Body of pancreas (tissue), 4 donors: Measurements from ENCODE around the gene ABCG1. TPM values are rescaled to one million over a fixed set of nuclear protein-coding genes. Genes with fewer than 3 reads are reported as not detected.
A peak's percentile ranks its signal among the peaks of the same experiment; 100 is the strongest.

ENCODE experiments used
- ATAC-seq: fragments of 150-250 bp; one replicate; pipeline ENCODE4 v1.9.1; 2016
- DNase-seq, 4 donors: peaks; one replicate each; pipeline ENCODE4 v3.0.0-alpha.2; 2019
- H3K27ac ChIP-seq, 4 donors: fragments of 200-600 bp; sonication (generic); 1 replicate in 3 of 4; 2 replicates in 1 of 4; pipeline versions ENCODE4 v1.5.1 to v1.6.1; 2016 to 2019; ENCODE audit warnings: mild to moderate bottlenecking in 1 of 4, mixed read lengths in 1 of 4, moderate library complexity in 1 of 4
- H3K27me3 ChIP-seq, 2 donors: fragments of 200-600 bp; sonication (generic); one replicate each; pipeline ENCODE4 v1.6.0; 2016; ENCODE audit warnings: mild to moderate bottlenecking in 1 of 2
- H3K36me3 ChIP-seq, 2 donors: fragments of 200-600 bp; sonication (generic); replicated peaks in 1 of 2; 2 replicates each; pipeline ENCODE4 v1.5.1; 2016; ENCODE audit warnings: low read depth in 2 of 2; ENCODE audit not compliant: insufficient read depth in 1 of 2
- H3K4me1 ChIP-seq: fragments of 200-600 bp; sonication (generic); one replicate; pipeline ENCODE4 v1.6.0; 2016
- H3K4me3 ChIP-seq, 2 donors: fragments of 200-600 bp; sonication (generic); 1 replicate in 1 of 2; 2 replicates in 1 of 2; pipeline ENCODE4 v1.5.1; 2016 to 2019
- H3K9me3 ChIP-seq, 3 donors: fragments of 200-600 bp; sonication (generic); 1 replicate in 2 of 3; 2 replicates in 1 of 3; pipeline ENCODE4 v1.5.1; 2016
- CTCF ChIP-seq, 7 experiments: fragments of 450-650 bp in 4 of 7; fragments of 200-600 bp in 3 of 7; sonication (generic) in 3 of 7; IDR thresholded peaks; one replicate each; pipeline ENCODE4 v1.5.1; 2016 to 2019; ENCODE audit warnings: antibody characterized with exemption in 7 of 7
- POLR2A ChIP-seq, 3 donors: fragments of 450-650 bp; IDR thresholded peaks; one replicate each; pipeline ENCODE4 v1.6.1; 2016; ENCODE audit warnings: antibody characterized with exemption in 3 of 3, mild to moderate bottlenecking in 2 of 3
- WGBS, 2 donors: methylation state at CpG; one replicate each; pipeline ENCODE4 v1.1.5; 2017; 5-methylcytosine and 5-hydroxymethylcytosine counted together
- intact Hi-C: fragments of 100-400 bp; cut with DNase I; formaldehyde crosslinking; loops from one replicate; pipeline ENCODE4 v1.15.1; 2023
- total RNA-seq, 2 donors: library from RNA; depleted of rRNA; stranded (reverse); fragments of >200 nt; gene quantifications; one replicate each; pipeline ENCODE4 v1.1.0, GENCODE V29; 2016

ABCG1 gene
- total RNA-seq, 2 donors from 2014 or later = 7.5 to 7.6 TPM

- Histone ChIP-seq H3K4me1 (no peaks in the 10 kb centered on the region), H3K36me3 (no peaks in the 10 kb centered on the region), H3K4me3 (no peak overlapping the region), H3K9me3 (no peaks in the 10 kb centered on the region), H3K27me3 (no peaks in the 10 kb centered on the region), H3K27ac (peak overlapping the region in 2 of 4 donors; percentile 20 to 36)
- peak; percentile 54 for ATAC-seq
- intact Hi-C loops = no loop called here
- no peak for DNase-seq
- TF ChIP-seq CTCF (IDR thresholded peaks at IDR 0.05) = no peak
- TF ChIP-seq POLR2A (IDR thresholded peaks at IDR 0.05) = no peak
- WGBS, 2 donors = 68 to 79% methylated on average over 20 of the region's 20 CpGs
Measured at GRCh38 chr21:42301371-42302075, 82.6 kb downstream of the ABCG1 start.

GRCh38 chr21:42302076-42302650, 83.2 kb downstream of the ABCG1 start:
- Histone ChIP-seq H3K27me3 (no peaks in the 10 kb centered on the region), H3K4me1 (peaks cover 5% of the 10 kb centered on the region), H3K9me3 (no peaks in the 10 kb centered on the region), H3K36me3 (no peaks in the 10 kb centered on the region), H3K4me3 (no peak overlapping the region), H3K27ac (peak overlapping the region in 2 of 4 donors; percentile 30 to 36)
- TF ChIP-seq POLR2A (IDR thresholded peaks at IDR 0.05) (no peak), CTCF (IDR thresholded peaks at IDR 0.05) (no peak)
- intact Hi-C loops = no loop called here
- 66 to 73% methylated on average over 12 of the region's 12 CpGs for WGBS, 2 donors
- DNase-seq (no peak), ATAC-seq (no peak)

GRCh38 chr21:42302794-42303193, 83.9 kb downstream of the ABCG1 start:
- Histone ChIP-seq H3K4me1 (peaks cover 6% of the 10 kb centered on the region), H3K27me3 (no peaks in the 10 kb centered on the region), H3K4me3 (no peak overlapping the region), H3K9me3 (no peaks in the 10 kb centered on the region), H3K36me3 (no peaks in the 10 kb centered on the region), H3K27ac (no peak overlapping the region)
- ATAC-seq = no peak
- TF ChIP-seq CTCF (IDR thresholded peaks at IDR 0.05) = no peak
- no peak for TF ChIP-seq POLR2A (IDR thresholded peaks at IDR 0.05)
- no peak for DNase-seq
- 70% methylated on average over 4 to 7 of the region's 7 CpGs for WGBS, 2 donors
- intact Hi-C loops = no loop called here

GRCh38 chr21:42303443-42303842, 84.5 kb downstream of the ABCG1 start:
- 56 to 63% methylated on average over 3 of the region's 3 CpGs for WGBS, 2 donors
- H3K27me3 ChIP-seq = no peaks in the 10 kb centered on the region
- H3K4me1 ChIP-seq = peaks cover 6% of the 10 kb centered on the region
- no peak overlapping the region for H3K27ac ChIP-seq
- ATAC-seq = no peak
- H3K4me3 ChIP-seq = no peak overlapping the region
- intact Hi-C loops = no loop called here
- H3K36me3 ChIP-seq = no peaks in the 10 kb centered on the region
- H3K9me3 ChIP-seq = no peaks in the 10 kb centered on the region
- no peak for DNase-seq
- TF ChIP-seq POLR2A (IDR thresholded peaks at IDR 0.05) (no peak), CTCF (IDR thresholded peaks at IDR 0.05) (no peak)
